Panc1 (cell line): Measurements from ENCODE around the gene LCOR.

Experiments
- CTCF ChIP-seq: fragments of 450-650 bp; IDR thresholded peaks from 2 replicates; pipeline ENCODE4 v1.5.1; 2017; ENCODE audit warnings: mild to moderate bottlenecking
- POLR2AphosphoS5 ChIP-seq: IDR thresholded peaks from 2 replicates; pipeline ENCODE4 v1.6.1; 2012; ENCODE audit warnings: mild to moderate bottlenecking, low read depth, low read length, moderate library complexity
- TF ChIP-seq, protein P1 (sequence below), 2 experiments: IDR thresholded peaks; 2 replicates each; pipeline ENCODE4 v1.6.1; 2011 to 2012; ENCODE audit warnings: low read depth in 2 of 2, control low read depth in 1 of 2, low read length in 1 of 2, mild to moderate bottlenecking in 1 of 2, moderate library complexity in 1 of 2; ENCODE audit not compliant: insufficient read depth in 1 of 2

DNA sequence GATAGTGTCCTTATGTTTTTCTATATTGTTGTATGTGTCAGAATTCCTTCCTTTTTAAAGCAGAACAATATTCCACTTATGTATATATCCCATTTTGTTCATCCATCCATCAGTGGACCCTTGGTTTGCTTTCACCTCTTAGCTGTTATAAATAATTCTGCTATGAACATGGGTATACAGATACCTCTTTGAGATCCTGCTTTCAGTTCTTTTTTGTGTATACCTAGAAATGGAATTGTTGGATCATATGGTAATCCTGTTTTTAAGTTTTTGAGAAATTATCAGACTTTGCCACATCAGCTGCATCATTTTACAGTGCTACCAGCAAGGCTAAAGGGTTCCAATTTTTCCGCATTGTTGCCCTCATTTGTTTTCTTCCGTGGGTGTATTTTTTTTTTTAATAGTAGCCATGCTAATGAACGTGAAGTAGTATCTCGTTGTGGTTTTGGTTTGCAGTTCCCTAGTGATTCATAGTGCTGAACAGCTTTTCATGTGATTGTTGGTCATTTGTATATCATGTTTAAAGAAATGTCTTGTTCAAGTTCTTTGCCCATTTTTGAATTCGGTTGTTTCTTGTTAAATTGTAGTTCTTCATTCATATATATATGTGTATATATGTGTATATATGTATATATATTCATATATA, 87.8 kb downstream of the LCOR start:
- TF ChIP-seq CTCF (no peak), POLR2AphosphoS5 (no peak)
- TF ChIP-seq, protein P1, sequence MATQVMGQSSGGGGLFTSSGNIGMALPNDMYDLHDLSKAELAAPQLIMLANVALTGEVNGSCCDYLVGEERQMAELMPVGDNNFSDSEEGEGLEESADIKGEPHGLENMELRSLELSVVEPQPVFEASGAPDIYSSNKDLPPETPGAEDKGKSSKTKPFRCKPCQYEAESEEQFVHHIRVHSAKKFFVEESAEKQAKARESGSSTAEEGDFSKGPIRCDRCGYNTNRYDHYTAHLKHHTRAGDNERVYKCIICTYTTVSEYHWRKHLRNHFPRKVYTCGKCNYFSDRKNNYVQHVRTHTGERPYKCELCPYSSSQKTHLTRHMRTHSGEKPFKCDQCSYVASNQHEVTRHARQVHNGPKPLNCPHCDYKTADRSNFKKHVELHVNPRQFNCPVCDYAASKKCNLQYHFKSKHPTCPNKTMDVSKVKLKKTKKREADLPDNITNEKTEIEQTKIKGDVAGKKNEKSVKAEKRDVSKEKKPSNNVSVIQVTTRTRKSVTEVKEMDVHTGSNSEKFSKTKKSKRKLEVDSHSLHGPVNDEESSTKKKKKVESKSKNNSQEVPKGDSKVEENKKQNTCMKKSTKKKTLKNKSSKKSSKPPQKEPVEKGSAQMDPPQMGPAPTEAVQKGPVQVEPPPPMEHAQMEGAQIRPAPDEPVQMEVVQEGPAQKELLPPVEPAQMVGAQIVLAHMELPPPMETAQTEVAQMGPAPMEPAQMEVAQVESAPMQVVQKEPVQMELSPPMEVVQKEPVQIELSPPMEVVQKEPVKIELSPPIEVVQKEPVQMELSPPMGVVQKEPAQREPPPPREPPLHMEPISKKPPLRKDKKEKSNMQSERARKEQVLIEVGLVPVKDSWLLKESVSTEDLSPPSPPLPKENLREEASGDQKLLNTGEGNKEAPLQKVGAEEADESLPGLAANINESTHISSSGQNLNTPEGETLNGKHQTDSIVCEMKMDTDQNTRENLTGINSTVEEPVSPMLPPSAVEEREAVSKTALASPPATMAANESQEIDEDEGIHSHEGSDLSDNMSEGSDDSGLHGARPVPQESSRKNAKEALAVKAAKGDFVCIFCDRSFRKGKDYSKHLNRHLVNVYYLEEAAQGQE (IDR thresholded peaks at IDR 0.05; ENCODE audit: insufficient read depth in 1 of 2, low read depth in 2 of 2, low read length in 1 of 2) = no peak
